WI38 (cell line): ENCODE results near the gene GSN.

Experiments used
- H3K4me3 ChIP-seq: 2 replicates; pipeline ENCODE4 v1.5.1; 2011; ENCODE audit warnings: low read depth, mild to moderate bottlenecking, control low read depth, low read length
- TF ChIP-seq, protein P1 (sequence below): IDR thresholded peaks from 2 replicates; pipeline ENCODE4 v1.5.1; 2012; ENCODE audit warnings: low read depth, mild to moderate bottlenecking, control low read depth, low read length

GSN gene

GRCh38 chr9:121340676-121341392 is 72.9 kb downstream of the GSN start:
- TF ChIP-seq, protein P1, sequence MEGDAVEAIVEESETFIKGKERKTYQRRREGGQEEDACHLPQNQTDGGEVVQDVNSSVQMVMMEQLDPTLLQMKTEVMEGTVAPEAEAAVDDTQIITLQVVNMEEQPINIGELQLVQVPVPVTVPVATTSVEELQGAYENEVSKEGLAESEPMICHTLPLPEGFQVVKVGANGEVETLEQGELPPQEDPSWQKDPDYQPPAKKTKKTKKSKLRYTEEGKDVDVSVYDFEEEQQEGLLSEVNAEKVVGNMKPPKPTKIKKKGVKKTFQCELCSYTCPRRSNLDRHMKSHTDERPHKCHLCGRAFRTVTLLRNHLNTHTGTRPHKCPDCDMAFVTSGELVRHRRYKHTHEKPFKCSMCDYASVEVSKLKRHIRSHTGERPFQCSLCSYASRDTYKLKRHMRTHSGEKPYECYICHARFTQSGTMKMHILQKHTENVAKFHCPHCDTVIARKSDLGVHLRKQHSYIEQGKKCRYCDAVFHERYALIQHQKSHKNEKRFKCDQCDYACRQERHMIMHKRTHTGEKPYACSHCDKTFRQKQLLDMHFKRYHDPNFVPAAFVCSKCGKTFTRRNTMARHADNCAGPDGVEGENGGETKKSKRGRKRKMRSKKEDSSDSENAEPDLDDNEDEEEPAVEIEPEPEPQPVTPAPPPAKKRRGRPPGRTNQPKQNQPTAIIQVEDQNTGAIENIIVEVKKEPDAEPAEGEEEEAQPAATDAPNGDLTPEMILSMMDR: no peak
- no peak overlapping the region for H3K4me3 ChIP-seq

DNA sequence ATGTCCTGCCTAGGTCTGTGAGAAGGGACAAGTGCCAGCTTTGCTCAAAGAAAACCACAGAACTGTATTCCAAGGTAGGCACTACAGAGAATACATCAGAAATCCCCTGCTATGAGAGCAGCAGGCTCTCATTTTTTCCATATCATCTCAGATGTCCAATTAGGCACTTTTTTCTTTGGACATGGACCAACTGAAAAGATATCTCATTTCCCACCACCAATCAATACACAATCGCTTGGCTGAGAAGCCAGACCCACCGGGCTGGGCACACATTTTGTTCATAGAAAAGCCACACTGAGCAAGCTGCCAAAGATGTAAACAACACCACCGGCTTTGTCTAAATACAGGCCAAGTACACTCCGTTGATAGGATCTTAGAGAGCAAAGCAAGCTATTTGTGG is 76.2 kb downstream of the GSN start:
- TF ChIP-seq, protein P1: no peak
- H3K4me3 ChIP-seq: no peak overlapping the region

- TF ChIP-seq, protein P1: no peak
- no peak overlapping the region for H3K4me3 ChIP-seq
These were observed 77.1 kb downstream of the GSN start for GRCh38 chr9:121345070-121345469.

- TF ChIP-seq, protein P1: no peak
- H3K4me3 ChIP-seq: no peak overlapping the region
These were observed 80.3 kb downstream of the GSN start for GRCh38 chr9:121348221-121348620.

- H3K4me3 ChIP-seq: no peak overlapping the region
- TF ChIP-seq, protein P1: no peak
These were observed 81.0 kb downstream of the GSN start for GRCh38 chr9:121349009-121349408.

DNA sequence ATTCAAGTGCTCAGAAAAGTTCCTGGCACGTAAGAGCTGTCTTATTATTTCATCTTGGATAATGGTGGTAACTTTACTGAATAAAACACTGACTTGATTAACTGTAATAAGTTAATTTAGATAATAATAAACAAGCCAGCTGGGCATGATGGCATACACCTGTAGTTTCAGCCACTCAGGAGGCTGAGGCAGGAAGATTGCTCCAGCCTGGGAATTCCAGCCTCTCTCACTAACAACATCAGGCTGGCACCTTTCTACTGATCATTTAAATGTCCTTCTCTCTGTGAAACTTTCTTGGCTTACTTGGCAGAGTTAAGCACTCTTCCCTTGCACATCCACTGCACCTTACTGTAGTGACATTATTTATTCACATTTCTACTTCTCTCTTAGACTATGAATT is 82.1 kb downstream of the GSN start:
- H3K4me3 ChIP-seq: no peak overlapping the region
- TF ChIP-seq, protein P1: no peak

DNA sequence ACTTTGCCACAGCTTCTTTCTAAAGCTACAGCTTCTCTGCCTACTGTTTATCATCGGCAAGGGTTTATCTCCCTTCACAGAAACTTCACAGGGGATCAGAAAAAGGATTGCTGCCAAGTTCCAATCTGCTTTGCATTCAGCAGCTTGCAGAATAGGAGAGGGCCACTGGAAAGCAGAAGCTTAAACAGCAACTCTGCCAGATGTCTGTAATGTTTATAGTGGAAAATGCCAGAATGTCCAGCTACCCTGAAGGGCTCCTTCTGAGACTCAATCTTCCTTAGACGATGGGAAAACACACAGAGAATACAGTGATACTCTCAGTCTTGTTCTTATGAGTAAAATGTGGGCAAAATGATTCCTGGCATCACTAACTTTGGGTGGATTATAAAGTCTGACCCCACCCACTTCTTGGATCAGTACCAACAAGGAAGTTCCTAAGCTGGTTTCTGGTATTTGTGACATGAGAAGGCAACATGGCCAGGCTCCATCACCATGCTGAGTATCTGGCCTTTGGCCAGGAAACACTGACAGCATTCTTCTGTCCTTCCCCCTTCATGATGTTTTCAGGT is 83.1 kb downstream of the GSN start:
- H3K4me3 ChIP-seq: no peak overlapping the region
- TF ChIP-seq, protein P1: no peak
